HL-60 (cell line): ENCODE measurements around the gene RUBCNL.
A peak's percentile ranks its signal among the peaks of the same experiment; 100 is the strongest.

Experiments
- DNase-seq, 2 experiments: peaks; one replicate each; pipeline ENCODE4 v3.0.0-alpha.2; 2010 to 2020; ENCODE audit warnings: low read depth in 1 of 2, low spot score in 1 of 2
- H3K27ac ChIP-seq: fragments of 250-450 bp; sonication (Bioruptor Pico); replicated peaks from 2 replicates; pipeline ENCODE4 v1.5.1; 2020; ENCODE audit warnings: mild to moderate bottlenecking, moderate library complexity
- H3K27me3 ChIP-seq: fragments of 250-450 bp; sonication (Bioruptor Pico); 2 replicates; pipeline ENCODE4 v1.5.1; 2021; ENCODE audit warnings: mild to moderate bottlenecking, moderate library complexity; ENCODE audit not compliant: insufficient read depth, poor library complexity, severe bottlenecking
- H3K4me3 ChIP-seq: replicated peaks from 2 replicates; pipeline ENCODE4 v1.5.1; 2011; ENCODE audit warnings: mild to moderate bottlenecking, control low read depth, low read length; ENCODE audit not compliant: insufficient read depth
- CTCF ChIP-seq: IDR thresholded peaks from one replicate; pipeline ENCODE4 v1.5.1; 2011; ENCODE audit warnings: low read length, control low read depth, inconsistent platforms; ENCODE audit not compliant: insufficient read depth
- GABPA ChIP-seq: IDR thresholded peaks from 2 replicates; pipeline ENCODE4 v1.6.1; 2012; ENCODE audit warnings: low read depth
- POLR2AphosphoS5 ChIP-seq: IDR thresholded peaks from 2 replicates; pipeline ENCODE4 v1.6.1; 2012; ENCODE audit warnings: low read depth
- SPI1 ChIP-seq: IDR thresholded peaks from 2 replicates; pipeline ENCODE4 v1.6.1; 2012; ENCODE audit warnings: low read depth, mild to moderate bottlenecking, borderline replicate concordance
- TF ChIP-seq, protein P1 (sequence below): IDR thresholded peaks from 2 replicates; pipeline ENCODE4 v1.6.1; 2012; ENCODE audit warnings: low read depth; ENCODE audit not compliant: insufficient replicate concordance

RUBCNL gene

GRCh38 chr13:46388308-46388707 is 1.3 kb upstream of the RUBCNL start:
- TF ChIP-seq, protein P1, sequence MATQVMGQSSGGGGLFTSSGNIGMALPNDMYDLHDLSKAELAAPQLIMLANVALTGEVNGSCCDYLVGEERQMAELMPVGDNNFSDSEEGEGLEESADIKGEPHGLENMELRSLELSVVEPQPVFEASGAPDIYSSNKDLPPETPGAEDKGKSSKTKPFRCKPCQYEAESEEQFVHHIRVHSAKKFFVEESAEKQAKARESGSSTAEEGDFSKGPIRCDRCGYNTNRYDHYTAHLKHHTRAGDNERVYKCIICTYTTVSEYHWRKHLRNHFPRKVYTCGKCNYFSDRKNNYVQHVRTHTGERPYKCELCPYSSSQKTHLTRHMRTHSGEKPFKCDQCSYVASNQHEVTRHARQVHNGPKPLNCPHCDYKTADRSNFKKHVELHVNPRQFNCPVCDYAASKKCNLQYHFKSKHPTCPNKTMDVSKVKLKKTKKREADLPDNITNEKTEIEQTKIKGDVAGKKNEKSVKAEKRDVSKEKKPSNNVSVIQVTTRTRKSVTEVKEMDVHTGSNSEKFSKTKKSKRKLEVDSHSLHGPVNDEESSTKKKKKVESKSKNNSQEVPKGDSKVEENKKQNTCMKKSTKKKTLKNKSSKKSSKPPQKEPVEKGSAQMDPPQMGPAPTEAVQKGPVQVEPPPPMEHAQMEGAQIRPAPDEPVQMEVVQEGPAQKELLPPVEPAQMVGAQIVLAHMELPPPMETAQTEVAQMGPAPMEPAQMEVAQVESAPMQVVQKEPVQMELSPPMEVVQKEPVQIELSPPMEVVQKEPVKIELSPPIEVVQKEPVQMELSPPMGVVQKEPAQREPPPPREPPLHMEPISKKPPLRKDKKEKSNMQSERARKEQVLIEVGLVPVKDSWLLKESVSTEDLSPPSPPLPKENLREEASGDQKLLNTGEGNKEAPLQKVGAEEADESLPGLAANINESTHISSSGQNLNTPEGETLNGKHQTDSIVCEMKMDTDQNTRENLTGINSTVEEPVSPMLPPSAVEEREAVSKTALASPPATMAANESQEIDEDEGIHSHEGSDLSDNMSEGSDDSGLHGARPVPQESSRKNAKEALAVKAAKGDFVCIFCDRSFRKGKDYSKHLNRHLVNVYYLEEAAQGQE = no peak
- TF ChIP-seq GABPA (no peak), CTCF (no peak), POLR2AphosphoS5 (no peak), SPI1 (no peak)
- no peak for DNase-seq
- no peak overlapping the region for H3K4me3 ChIP-seq
- peaks cover 5% of the 10 kb centered on the region for H3K27me3 ChIP-seq
- no peak overlapping the region for H3K27ac ChIP-seq

DNA sequence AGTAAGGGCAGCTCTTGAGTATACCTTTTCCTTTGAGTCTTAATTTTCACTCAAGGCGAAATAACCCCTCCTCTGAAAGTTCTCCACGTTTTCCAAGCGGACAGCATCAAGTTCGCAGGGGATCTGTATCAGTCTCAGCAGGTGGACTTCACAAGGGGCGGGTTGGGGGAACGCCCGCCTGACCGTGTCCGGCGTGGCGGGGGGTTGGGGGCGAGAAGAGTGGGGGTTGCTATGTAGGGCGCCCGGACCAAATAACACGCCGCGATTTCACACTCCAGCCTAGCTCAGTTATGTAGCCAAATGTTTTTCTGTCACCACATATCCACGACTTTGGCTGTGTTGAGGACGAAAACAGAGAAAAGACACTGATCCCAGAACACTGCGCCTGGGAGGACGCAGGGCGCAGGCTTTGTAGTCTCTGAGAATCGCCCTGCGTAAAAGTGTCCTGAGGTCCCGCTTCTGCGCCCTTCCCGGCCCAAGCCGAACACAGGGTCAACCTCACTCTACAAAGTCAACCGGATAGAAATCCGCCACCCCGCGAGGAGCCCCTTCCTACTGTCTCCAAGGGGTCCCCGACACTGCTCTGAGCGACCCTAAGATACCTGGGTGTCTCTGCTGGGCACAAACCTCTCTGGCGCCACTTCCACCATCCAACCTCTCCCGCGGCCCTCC is 524 bp downstream of the RUBCNL start:
- Histone ChIP-seq H3K27ac (no peak overlapping the region), H3K27me3 (peaks cover 5% of the 10 kb centered on the region), H3K4me3 (peak overlapping the region; percentile 58)
- no peak for DNase-seq
- no peak for TF ChIP-seq POLR2AphosphoS5
- no peak for TF ChIP-seq GABPA
- TF ChIP-seq, protein P1 = no peak
- no peak for TF ChIP-seq CTCF
- TF ChIP-seq SPI1 = no peak

DNA sequence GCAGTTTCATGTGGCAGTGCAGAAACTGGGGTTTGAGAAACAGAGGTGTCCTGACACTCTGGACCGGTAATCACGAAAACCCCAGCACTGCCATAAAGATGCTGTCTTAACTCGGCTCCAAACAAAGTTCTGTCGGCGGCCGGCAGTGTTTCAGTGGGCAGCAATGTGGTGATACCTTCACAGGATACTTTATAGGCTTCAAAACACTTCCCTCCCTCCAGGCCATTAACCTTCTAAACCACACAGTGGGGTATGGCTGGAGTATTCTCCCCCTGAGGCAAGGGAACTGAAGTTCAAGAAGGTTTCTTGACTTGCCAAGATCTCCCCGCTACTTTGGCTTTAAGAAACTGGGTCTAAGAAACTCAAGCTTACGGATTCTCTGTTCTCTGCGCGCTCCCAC is 1.1 kb downstream of the RUBCNL start:
- H3K27ac ChIP-seq = no peak overlapping the region
- no peak overlapping the region for H3K4me3 ChIP-seq
- TF ChIP-seq GABPA = no peak
- no peak for TF ChIP-seq SPI1
- no peak for DNase-seq
- peaks cover 5% of the 10 kb centered on the region for H3K27me3 ChIP-seq

- TF ChIP-seq POLR2AphosphoS5 (0 out of 2 replicates have a peak, but pooled peaks have one; percentile 18), SPI1 (no peak)
- peak in 1 of 2 experiments; percentile 35 for DNase-seq
- no peak overlapping the region for H3K27ac ChIP-seq
- no peak overlapping the region for H3K4me3 ChIP-seq
- H3K27me3 ChIP-seq = peaks cover 5% of the 10 kb centered on the region
Observed at GRCh38 chr13:46383383-46383782, 3.7 kb downstream of the RUBCNL start.

DNA sequence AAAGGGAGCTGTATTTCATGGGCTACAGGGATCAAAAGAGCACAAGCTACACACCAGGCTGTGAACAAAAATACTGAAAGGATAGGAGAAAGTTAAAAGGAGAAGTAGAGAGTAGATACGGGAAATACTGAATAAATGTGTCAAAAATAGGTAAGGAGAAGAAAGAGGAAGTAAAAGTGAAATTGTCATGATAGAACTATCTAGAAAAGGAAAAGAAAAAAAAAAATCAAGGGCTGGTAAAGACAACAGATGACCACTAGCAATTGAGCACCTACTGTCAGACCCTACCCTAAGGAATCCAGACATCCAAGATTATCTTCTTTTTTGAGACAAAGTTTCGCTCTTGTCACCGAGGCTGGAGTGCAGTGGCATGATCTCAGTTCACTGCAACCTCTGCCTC is 4.8 kb downstream of the RUBCNL start:
- DNase-seq = no peak
- Histone ChIP-seq H3K27ac (peak overlapping the region; percentile 33), H3K27me3 (peaks cover 5% of the 10 kb centered on the region), H3K4me3 (no peak overlapping the region)
- TF ChIP-seq CTCF (no peak), SPI1 (peak; percentile 29; the same call in 1 of the 2 replicates), GABPA (no peak)
